ENCODE measurements around the gene CILP.
"Not testable (repeated sequence)": the region's sequence is repeated elsewhere in the genome, so short reads cannot be mapped to it uniquely, and the experiment has no call there.

Gene CILP

GRCh38 chr15:65245096-65245856, 34.0 kb upstream of the CILP start:
- DNase-seq: no peak
- no peaks in the 10 kb centered on the region for H3K9me3 Mint-ChIP-seq
- no peak for ATAC-seq (replicated peaks)
- H3K4me3 Mint-ChIP-seq: no peak overlapping the region
- peaks cover 8 to 21% of the 10 kb centered on the region in 2 donors for H3K36me3 Mint-ChIP-seq
- H3K27ac Mint-ChIP-seq: no peak overlapping the region
- H3K27me3 Mint-ChIP-seq: no peaks in the 10 kb centered on the region
- peaks cover 9 to 14% of the 10 kb centered on the region in 2 donors for H3K4me1 Mint-ChIP-seq

GRCh38 chr15:65244638-65245037, 33.4 kb upstream of the CILP start:
- Mint-ChIP-seq H3K27ac (no peak overlapping the region), H3K4me3 (no peak overlapping the region), H3K36me3 (peaks cover 8 to 21% of the 10 kb centered on the region in 2 donors), H3K27me3 (no peaks in the 10 kb centered on the region), H3K4me1 (peaks cover 6 to 7% of the 10 kb centered on the region in 2 donors), H3K9me3 (no peaks in the 10 kb centered on the region)
- DNase-seq (no peak), ATAC-seq (replicated peaks) (no peak)

GRCh38 chr15:65236443-65236842, 25.2 kb upstream of the CILP start:
- H3K9me3 Mint-ChIP-seq; DNase-seq; H3K27ac Mint-ChIP-seq; H3K4me3 Mint-ChIP-seq; H3K27me3 Mint-ChIP-seq; H3K36me3 Mint-ChIP-seq; ATAC-seq (replicated peaks); H3K4me1 Mint-ChIP-seq: not testable (repeated sequence)

- no peak overlapping the region for H3K27ac Mint-ChIP-seq
Measured at GRCh38 chr15:65233696-65234095, 22.4 kb upstream of the CILP start.

GRCh38 chr15:65232520-65232919, 21.2 kb upstream of the CILP start:
- H3K4me1 Mint-ChIP-seq: peaks cover 0 to 4% of the 10 kb centered on the region in 2 donors
- no peak overlapping the region for H3K27ac Mint-ChIP-seq
- DNase-seq: no peak
- ATAC-seq (replicated peaks): no peak
- H3K27me3 Mint-ChIP-seq: no peaks in the 10 kb centered on the region
- peaks cover 0 to 1% of the 10 kb centered on the region in 2 donors for H3K36me3 Mint-ChIP-seq
- H3K9me3 Mint-ChIP-seq: no peaks in the 10 kb centered on the region
- no peak overlapping the region for H3K4me3 Mint-ChIP-seq

More at GRCh38 chr15:65233696-65234095, 22.4 kb upstream of the CILP start:
- Mint-ChIP-seq H3K27me3 (no peaks in the 10 kb centered on the region), H3K4me3 (no peak overlapping the region), H3K36me3 (peaks cover 0 to 1% of the 10 kb centered on the region in 2 donors), H3K9me3 (peaks cover 0 to 1% of the 10 kb centered on the region in 2 donors), H3K4me1 (peaks cover 0 to 5% of the 10 kb centered on the region in 2 donors)
- no peak for ATAC-seq (replicated peaks)
- DNase-seq: no peak

GRCh38 chr15:65231306-65231705, 20.0 kb upstream of the CILP start:
- Mint-ChIP-seq H3K9me3 (no peaks in the 10 kb centered on the region), H3K27ac (no peak overlapping the region), H3K4me1 (no peaks in the 10 kb centered on the region), H3K27me3 (no peaks in the 10 kb centered on the region), H3K4me3 (no peak overlapping the region), H3K36me3 (no peaks in the 10 kb centered on the region)
- no peak for DNase-seq
- no peak for ATAC-seq (replicated peaks)

- H3K36me3 Mint-ChIP-seq: not testable (repeated sequence)
Measured at GRCh38 chr15:65226901-65227300, 15.6 kb upstream of the CILP start.

GRCh38 chr15:65226221-65226620, 14.9 kb upstream of the CILP start:
- DNase-seq: no peak
- Mint-ChIP-seq H3K4me3 (no peak overlapping the region), H3K36me3 (no peaks in the 10 kb centered on the region), H3K4me1 (no peaks in the 10 kb centered on the region), H3K27me3 (peaks cover 0 to 4% of the 10 kb centered on the region in 2 donors), H3K9me3 (no peaks in the 10 kb centered on the region), H3K27ac (no peak overlapping the region)
- ATAC-seq (replicated peaks): no peak

More at GRCh38 chr15:65226901-65227300, 15.6 kb upstream of the CILP start:
- not testable (repeated sequence) for ATAC-seq (replicated peaks); H3K4me1 Mint-ChIP-seq; H3K4me3 Mint-ChIP-seq; H3K9me3 Mint-ChIP-seq; H3K27me3 Mint-ChIP-seq; DNase-seq; H3K27ac Mint-ChIP-seq

- Mint-ChIP-seq H3K9me3 (no peaks in the 10 kb centered on the region), H3K4me1 (no peaks in the 10 kb centered on the region), H3K36me3 (no peaks in the 10 kb centered on the region), H3K27me3 (peaks cover 0 to 4% of the 10 kb centered on the region in 2 donors), H3K4me3 (no peak overlapping the region), H3K27ac (no peak overlapping the region)
- ATAC-seq (replicated peaks) (no peak), DNase-seq (no peak)
Measured at GRCh38 chr15:65223996-65224395, 12.7 kb upstream of the CILP start.

GRCh38 chr15:65222891-65223290, 11.6 kb upstream of the CILP start:
- Mint-ChIP-seq H3K27me3 (peaks cover 0 to 4% of the 10 kb centered on the region in 2 donors), H3K4me3 (no peak overlapping the region), H3K27ac (no peak overlapping the region), H3K9me3 (no peaks in the 10 kb centered on the region), H3K36me3 (no peaks in the 10 kb centered on the region), H3K4me1 (no peaks in the 10 kb centered on the region)
- ATAC-seq (replicated peaks) (no peak), DNase-seq (no peak)

GRCh38 chr15:65221697-65222096, 10.4 kb upstream of the CILP start:
- peaks cover 0 to 4% of the 10 kb centered on the region in 2 donors for H3K27me3 Mint-ChIP-seq
- no peak overlapping the region for H3K4me3 Mint-ChIP-seq
- no peaks in the 10 kb centered on the region for H3K36me3 Mint-ChIP-seq
- peaks cover 2 to 6% of the 10 kb centered on the region in 2 donors for H3K4me1 Mint-ChIP-seq
- no peak overlapping the region for H3K27ac Mint-ChIP-seq
- no peak for ATAC-seq (replicated peaks)
- DNase-seq: no peak
- no peaks in the 10 kb centered on the region for H3K9me3 Mint-ChIP-seq

- ATAC-seq (replicated peaks): no peak
- H3K27ac Mint-ChIP-seq: no peak overlapping the region
- DNase-seq: no peak
- H3K9me3 Mint-ChIP-seq: no peaks in the 10 kb centered on the region
- H3K27me3 Mint-ChIP-seq: no peaks in the 10 kb centered on the region
- H3K4me1 Mint-ChIP-seq: peaks cover 2 to 6% of the 10 kb centered on the region in 2 donors
- no peaks in the 10 kb centered on the region for H3K36me3 Mint-ChIP-seq
- H3K4me3 Mint-ChIP-seq: no peak overlapping the region
Measured at GRCh38 chr15:65219137-65219536, 7.9 kb upstream of the CILP start.

GRCh38 chr15:65217526-65218482, 6.5 kb upstream of the CILP start:
- ATAC-seq (replicated peaks) (no peak), DNase-seq (no peak)
- Mint-ChIP-seq H3K9me3 (no peaks in the 10 kb centered on the region), H3K4me1 (peaks cover 2 to 6% of the 10 kb centered on the region in 2 donors), H3K27me3 (no peaks in the 10 kb centered on the region), H3K27ac (no peak overlapping the region), H3K36me3 (no peaks in the 10 kb centered on the region), H3K4me3 (no peak overlapping the region)

GRCh38 chr15:65215496-65215895, 4.2 kb upstream of the CILP start:
- Mint-ChIP-seq H3K36me3 (no peaks in the 10 kb centered on the region), H3K27ac (no peak overlapping the region), H3K9me3 (no peaks in the 10 kb centered on the region), H3K4me3 (no peak overlapping the region), H3K4me1 (peaks cover 2 to 11% of the 10 kb centered on the region in 2 donors), H3K27me3 (no peaks in the 10 kb centered on the region)
- DNase-seq (no peak), ATAC-seq (replicated peaks) (no peak)

Data from stimulated activated naive B cell treated with anti-CD40 and anti-IgM and Interleukin-4, amounts not matched to agents 10 μg/mL and 1 μg/mL and 100 μg/mL, for 72 hours (primary cell).